Aorta (tissue), 5 donors: Measurements from ENCODE around the gene BPGM. TPM values are rescaled to one million over a fixed set of nuclear protein-coding genes. Genes with fewer than 3 reads are reported as not detected.

Experiments
- ATAC-seq: fragments of 200-7000 bp; cut with Tn5 transposase; one replicate; pipeline ENCODE4 v1.9.1; 2022; ENCODE audit warnings: moderate library complexity; ENCODE audit not compliant: low FRiP score
- DNase-seq, 2 donors: peaks; one replicate each; pipeline ENCODE4 v3.0.0-alpha.2; 2020
- H3K27ac ChIP-seq, 2 donors: one replicate each; pipeline ENCODE4 v1.5.1; 2013; ENCODE audit warnings: low read length in 2 of 2, mild to moderate bottlenecking in 2 of 2, moderate library complexity in 2 of 2, control low read depth in 1 of 2, inconsistent platforms in 1 of 2, low read depth in 1 of 2
- H3K27me3 ChIP-seq, 2 donors: one replicate each; pipeline ENCODE4 v1.6.1; 2013; ENCODE audit warnings: control low read depth in 1 of 2, low read length in 1 of 2, mild to moderate bottlenecking in 1 of 2, moderate library complexity in 1 of 2; ENCODE audit not compliant: insufficient read depth in 2 of 2, control insufficient read depth in 1 of 2
- H3K36me3 ChIP-seq, 2 donors: one replicate each; pipeline ENCODE4 v1.6.1; 2013; ENCODE audit warnings: control low read depth in 1 of 2, low read length in 1 of 2, mild to moderate bottlenecking in 1 of 2; ENCODE audit not compliant: insufficient read depth in 2 of 2, control insufficient read depth in 1 of 2
- H3K4me1 ChIP-seq, 2 donors: one replicate each; pipeline ENCODE4 v1.6.1; 2013; ENCODE audit warnings: low read length in 2 of 2, control low read depth in 1 of 2, mild to moderate bottlenecking in 1 of 2, moderate library complexity in 1 of 2; ENCODE audit not compliant: insufficient read depth in 2 of 2, control insufficient read depth in 1 of 2
- H3K4me3 ChIP-seq, 2 donors: one replicate each; pipeline ENCODE4 v1.5.1; 2013; ENCODE audit warnings: low read length in 2 of 2, control low read depth in 1 of 2, mild to moderate bottlenecking in 1 of 2
- H3K9me3 ChIP-seq: one replicate; pipeline ENCODE4 v1.6.1; 2013; ENCODE audit warnings: mild to moderate bottlenecking, low read length; ENCODE audit not compliant: control insufficient read depth
- WGBS, 2 donors: extraction: QIAGEN DNeasy Blood & Tissue Kit; methylation state at CpG; one replicate each; pipeline ENCODE4 v1.1.7; 2013; 5-methylcytosine and 5-hydroxymethylcytosine counted together
- intact Hi-C, 2 donors: fragments of 100-400 bp; cut with DNase I; formaldehyde crosslinking; loops; one replicate each; pipeline versions ENCODE4 v1.14.2 to v1.15.0; 2022
- polyA plus RNA-seq, 2 donors: library from polyadenylated mRNA; stranded (reverse); fragments of 200-250 nt; gene quantifications; one replicate each; pipeline ENCODE4 v1.2.3, GENCODE V29; 2013
- total RNA-seq, 2 donors: library from RNA; stranded (reverse); fragmentation: NEBNext Ultra II Directional; extraction: Animal tissue kit (Norgen Biotek cat#: 25700); gene quantifications; one replicate each; pipeline ENCODE4 v1.2.1, GENCODE V29; 2021
- donor health status: healthy with polysubstance abuse.
- donor health status: Bipolar disorder and iron deficiency.
- donor health status: DM: no; HTN: no; CAD: no.
- donor health status: DM: no; HTN: no; CAD: no.
- donor health status: DM: yes; HTN: yes; CAD: no.

BPGM gene
- total and polyA plus RNA-seq, 4 donors, result 10.5 to 27.7 (median 17.0) TPM

- H3K36me3 ChIP-seq, result no peaks in the 10 kb centered on the region
- intact Hi-C loops, result no loop called here
- H3K27ac ChIP-seq, result peak overlapping the region in 1 of 2 donors; percentile 74
- H3K27me3 ChIP-seq, result no peaks in the 10 kb centered on the region
- no peaks in the 10 kb centered on the region for H3K9me3 ChIP-seq
- DNase-seq (no peak), ATAC-seq (no peak)
- H3K4me1 ChIP-seq, result peaks cover 7 to 29% of the 10 kb centered on the region in 2 donors
- 44 to 70% methylated on average over 2 of the region's 2 CpGs for WGBS, 2 donors
- no peak overlapping the region for H3K4me3 ChIP-seq
These were observed 74.5 kb downstream of the BPGM start for GRCh38 chr7:134721171-134721570.

DNA sequence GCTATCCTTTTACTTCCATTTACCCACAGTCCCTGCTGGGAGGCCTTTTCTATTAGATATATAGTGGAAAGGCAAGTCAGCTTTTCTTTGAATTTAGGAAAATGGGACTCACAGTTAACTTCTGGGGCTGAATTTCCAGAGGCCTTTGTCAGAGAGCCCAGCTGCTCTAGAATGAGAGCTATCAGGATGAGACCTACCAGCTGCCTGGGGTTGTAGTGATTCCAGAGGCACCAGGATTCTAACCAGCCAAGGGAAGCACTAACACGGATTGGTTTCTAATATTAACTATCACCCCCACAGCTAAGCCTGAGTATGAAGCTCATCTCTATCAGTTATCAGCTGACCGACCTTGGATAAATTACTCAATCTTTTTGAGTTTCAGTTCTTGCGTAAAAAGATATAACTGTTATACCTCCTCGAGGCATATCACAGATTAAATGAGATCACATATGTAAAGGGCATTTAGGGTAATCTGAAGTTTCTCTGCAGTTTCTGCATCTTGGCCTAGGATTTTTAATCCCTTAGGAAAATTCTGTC lies 76.2 kb downstream of the BPGM start:
- Histone ChIP-seq H3K27me3 (no peaks in the 10 kb centered on the region), H3K36me3 (no peaks in the 10 kb centered on the region), H3K9me3 (no peaks in the 10 kb centered on the region), H3K27ac (no peak overlapping the region), H3K4me1 (peaks cover 5 to 29% of the 10 kb centered on the region in 2 donors), H3K4me3 (no peak overlapping the region)
- intact Hi-C loops, result no loop called here
- WGBS, 2 donors, result 63 to 69% methylated on average over 4 of the region's 4 CpGs
- DNase-seq (no peak), ATAC-seq (no peak)

GRCh38 chr7:134723892-134724291 lies 77.2 kb downstream of the BPGM start:
- Histone ChIP-seq H3K4me1 (peaks cover 5 to 31% of the 10 kb centered on the region in 2 donors), H3K9me3 (no peaks in the 10 kb centered on the region), H3K4me3 (no peak overlapping the region), H3K27me3 (no peaks in the 10 kb centered on the region), H3K27ac (peak overlapping the region; percentile 84 to 87), H3K36me3 (no peaks in the 10 kb centered on the region)
- ATAC-seq (no peak), DNase-seq (no peak)
- intact Hi-C loops, result no loop called here
- WGBS, 2 donors, result 7 to 9% methylated on average over 5 of the region's 5 CpGs

- Histone ChIP-seq H3K4me3 (no peak overlapping the region), H3K9me3 (no peaks in the 10 kb centered on the region), H3K36me3 (no peaks in the 10 kb centered on the region), H3K27ac (peak overlapping the region; percentile 19 to 28), H3K4me1 (peaks cover 6 to 30% of the 10 kb centered on the region in 2 donors), H3K27me3 (no peaks in the 10 kb centered on the region)
- intact Hi-C loops, result loop anchor here in 1 of 2 donors (5.0 kb wide), 1 partner anchor 32 kb away; no protein-coding TSS in a partner anchor
- peak; percentile 37 for ATAC-seq
- 35 to 44% methylated on average over 2 of the region's 2 CpGs for WGBS, 2 donors
- no peak for DNase-seq
These were observed 78.0 kb downstream of the BPGM start for GRCh38 chr7:134724606-134725005.

DNA sequence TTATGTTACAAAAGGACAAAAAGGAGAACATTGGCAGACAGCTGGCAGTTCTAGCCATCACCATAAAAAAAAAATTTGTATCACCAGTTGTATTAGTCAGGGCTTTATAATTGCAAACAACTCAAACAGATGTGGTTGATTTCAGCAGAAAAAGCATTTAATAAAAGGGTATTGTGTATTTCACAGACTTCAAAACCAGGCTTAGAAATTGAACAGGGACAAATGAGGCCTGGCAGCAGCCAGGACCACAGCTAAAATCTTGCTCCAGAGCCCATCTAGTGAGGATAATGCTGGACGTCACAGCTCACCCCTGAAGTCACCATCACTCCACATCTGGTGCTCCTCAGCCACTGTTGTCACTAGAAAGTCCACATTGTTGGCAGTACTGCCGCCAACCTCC lies 79.9 kb downstream of the BPGM start:
- no peaks in the 10 kb centered on the region for H3K36me3 ChIP-seq
- H3K9me3 ChIP-seq, result no peaks in the 10 kb centered on the region
- DNase-seq (no peak), ATAC-seq (no peak)
- no peak overlapping the region for H3K4me3 ChIP-seq
- WGBS, 2 donors, result 40 to 46% methylated on average over 2 of the region's 2 CpGs
- peak overlapping the region; percentile 18 to 77 for H3K27ac ChIP-seq
- intact Hi-C loops, result loop anchor here (2.0 to 5.0 kb wide), 2 partner anchors 34 kb away; no protein-coding TSS in a partner anchor
- no peaks in the 10 kb centered on the region for H3K27me3 ChIP-seq
- H3K4me1 ChIP-seq, result peaks cover 10 to 24% of the 10 kb centered on the region in 2 donors

DNA sequence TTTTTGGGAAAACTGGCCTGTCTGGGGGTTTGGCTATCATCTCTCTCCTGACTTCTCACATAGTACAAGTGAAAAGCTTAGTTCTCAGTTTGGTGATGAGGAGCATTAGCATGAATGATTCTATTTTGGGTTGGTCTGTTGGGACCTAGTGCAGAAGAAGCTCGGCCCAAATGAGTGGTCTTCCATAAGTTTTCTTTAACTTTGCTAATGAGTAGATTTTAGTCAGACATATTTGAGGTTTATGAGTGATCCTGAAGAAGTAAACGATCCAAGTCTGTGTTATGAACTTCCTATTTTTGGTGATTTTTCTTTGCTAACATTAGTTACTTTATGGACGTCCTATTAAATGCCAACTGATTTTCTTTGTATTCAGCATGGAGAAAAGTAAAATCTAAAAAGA lies 81.1 kb downstream of the BPGM start:
- peaks cover 10 to 27% of the 10 kb centered on the region in 2 donors for H3K4me1 ChIP-seq
- intact Hi-C loops, result loop anchor here (2.0 to 5.0 kb wide), 2 partner anchors 33 to 35 kb away; no protein-coding TSS in a partner anchor
- H3K27ac ChIP-seq, result peak overlapping the region; percentile 74 to 80
- H3K27me3 ChIP-seq, result no peaks in the 10 kb centered on the region
- H3K4me3 ChIP-seq, result no peak overlapping the region
- 19 to 31% methylated on average over 3 of the region's 3 CpGs for WGBS, 2 donors
- no peaks in the 10 kb centered on the region for H3K9me3 ChIP-seq
- DNase-seq (no peak), ATAC-seq (no peak)
- H3K36me3 ChIP-seq, result no peaks in the 10 kb centered on the region

Other genes with a start within 250 kb of the BPGM start
- 10 to 100 TPM; 60.3 to 69.3 TPM for gene AKR1B1, start 187.8 kb upstream of the BPGM start, total RNA-seq
- gene AKR1B1, start 187.8 kb upstream of the BPGM start, polyA plus RNA-seq, result 10 to 100 TPM; 49.4 to 98.0 TPM
- 1 to 10 TPM in 1 of 2 donors, under 1 TPM in 1; 0.26 to 2.1 TPM for gene AKR1B10, start 119.3 kb upstream of the BPGM start, total RNA-seq
- gene AKR1B10, start 119.3 kb upstream of the BPGM start, polyA plus RNA-seq, result 100 to 1,000 TPM in 1 of 2 donors, 1 to 10 TPM in 1; 1.2 to 114 TPM
- under 1 TPM in 1 of 2 donors, not detected in 1; 0.33 TPM for gene AKR1B15, start 97.7 kb upstream of the BPGM start, total RNA-seq
- gene AKR1B15, start 97.7 kb upstream of the BPGM start, polyA plus RNA-seq, result not detected
- 1,000 to 10,000 TPM; 1,102 to 1,700 TPM for gene CALD1, start 132.8 kb downstream of the BPGM start, total RNA-seq
- gene CALD1, start 132.8 kb downstream of the BPGM start, polyA plus RNA-seq, result 1,000 to 10,000 TPM in 1 of 2 donors, 100 to 1,000 TPM in 1; 658 to 1,235 TPM